Naive thymus-derived CD4-positive, alpha-beta T cell (primary cell): ENCODE measurements around the gene CTDSP1. TPM values are rescaled to one million over a fixed set of nuclear protein-coding genes. Genes with fewer than 3 reads are reported as not detected.
A peak's percentile ranks its signal among the peaks of the same experiment; 100 is the strongest.

Experiments used
- ATAC-seq: fragments of 150-1000 bp; cut with Tn5 transposase; 2 replicates; pipeline ENCODE4 v1.10.0; 2021; ENCODE audit warnings: mild to moderate bottlenecking, moderate library complexity
- CTCF ChIA-PET: fragments of 350-600 bp; sonication (Branson Sonifier 250); formaldehyde crosslinking; loops from one replicate; lab custom pipeline; 2021; ENCODE audit warnings: antibody characterized with exemption; lab: Charles Lee
- POLR2A ChIA-PET: fragments of 350-600 bp; sonication (Branson Sonifier 250); formaldehyde crosslinking; loops from one replicate; lab custom pipeline; 2021; ENCODE audit warnings: antibody characterized with exemption, inconsistent platforms; lab: Charles Lee
- DNase-seq, 9 donors: peaks; one replicate each; pipeline versions ENCODE4 v3.0.0 to v3.0.0-alpha.2; 2020 to 2022; ENCODE audit warnings: mixed read lengths in 1 of 9
- H3K27ac ChIP-seq: one replicate; pipeline ENCODE4 v1.7.0; 2013; ENCODE audit warnings: mild to moderate bottlenecking, low read depth, low read length, moderate library complexity
- H3K27me3 ChIP-seq, 2 donors: one replicate each; pipeline ENCODE4 v1.7.0; 2013; ENCODE audit warnings: low read length in 2 of 2, mild to moderate bottlenecking in 2 of 2, moderate library complexity in 2 of 2; ENCODE audit not compliant: control insufficient read depth in 2 of 2, insufficient read depth in 2 of 2
- H3K36me3 ChIP-seq, 3 experiments: 1 replicate in 2 of 3; 2 replicates in 1 of 3; pipeline ENCODE4 v1.7.0; 2013; ENCODE audit warnings: low read length in 3 of 3, mild to moderate bottlenecking in 3 of 3, moderate library complexity in 1 of 3; ENCODE audit not compliant: insufficient read depth in 3 of 3, control insufficient read depth in 2 of 3
- H3K4me1 ChIP-seq, 2 donors: one replicate each; pipeline ENCODE4 v1.7.0; 2013; ENCODE audit warnings: low read length in 2 of 2, mild to moderate bottlenecking in 2 of 2, moderate library complexity in 1 of 2; ENCODE audit not compliant: control insufficient read depth in 2 of 2, insufficient read depth in 2 of 2
- H3K4me3 ChIP-seq: 2 replicates; pipeline ENCODE4 v1.7.0; 2013; ENCODE audit warnings: mild to moderate bottlenecking, low read length
- H3K9me3 ChIP-seq, 3 experiments: 1 replicate in 2 of 3; 2 replicates in 1 of 3; pipeline ENCODE4 v1.7.0; 2013; ENCODE audit warnings: low read length in 3 of 3; ENCODE audit not compliant: control insufficient read depth in 2 of 3
- H3K27ac Mint-ChIP-seq, 9 donors: one replicate each; pipeline ENCODE4 v1.8.0; 2020 to 2022; ENCODE audit warnings: mixed read lengths in 9 of 9, mild to moderate bottlenecking in 8 of 9, moderate library complexity in 5 of 9, inconsistent platforms in 2 of 9
- H3K27me3 Mint-ChIP-seq, 5 donors: one replicate each; pipeline ENCODE4 v1.8.0; 2021 to 2022; ENCODE audit warnings: mixed read lengths in 5 of 5, mild to moderate bottlenecking in 1 of 5
- H3K36me3 Mint-ChIP-seq, 5 donors: one replicate each; pipeline ENCODE4 v1.8.0; 2020 to 2022; ENCODE audit warnings: mixed read lengths in 5 of 5, mild to moderate bottlenecking in 3 of 5, inconsistent platforms in 1 of 5
- H3K4me1 Mint-ChIP-seq, 7 donors: one replicate each; pipeline ENCODE4 v1.8.0; 2020 to 2022; ENCODE audit warnings: mixed read lengths in 7 of 7, mild to moderate bottlenecking in 3 of 7, inconsistent platforms in 1 of 7
- H3K4me3 Mint-ChIP-seq, 10 donors: one replicate each; pipeline ENCODE4 v1.8.0; 2020 to 2022; ENCODE audit warnings: mild to moderate bottlenecking in 10 of 10, mixed read lengths in 10 of 10, moderate library complexity in 6 of 10, inconsistent platforms in 2 of 10
- H3K9me3 Mint-ChIP-seq, 11 donors: one replicate each; pipeline ENCODE4 v1.8.0; 2020 to 2022; ENCODE audit warnings: mixed read lengths in 11 of 11, mild to moderate bottlenecking in 4 of 11, inconsistent platforms in 1 of 11, moderate library complexity in 1 of 11
- intact Hi-C, 2 donors: fragments of 100-400 bp; cut with micrococcal nuclease; formaldehyde crosslinking; loops; one replicate each; pipeline ENCODE4 v1.15.1; 2023
- polyA plus RNA-seq, 2 donors: library from polyadenylated mRNA; unstranded; fragments of 300-500 nt; fragmentation: Illumina TruSeq; gene quantifications; one replicate each; pipeline ENCODE4 v1.2.3, GENCODE V29; 2021
- total RNA-seq, 6 experiments: library from RNA in 5 of 6; stranded (reverse) in 5 of 6; gene quantifications; 1 replicate in 5 of 6; 2 replicates in 1 of 6; pipeline ENCODE4 v1.2.3 and lab custom pipeline; 2021 to 2026

CTDSP1 gene
- total and polyA plus RNA-seq, 7 experiments from 2014 or later, result 22.5 to 219 (median 148) TPM

GRCh38 chr2:218368150-218368528 lies 31.5 kb upstream of the CTDSP1 start:
- peak overlapping the region; percentile 72 for H3K27ac ChIP-seq
- Mint-ChIP-seq H3K27me3 (peaks cover 0 to 29% (median 0%) of the 10 kb centered on the region in 5 donors), H3K36me3 (peaks cover 0 to 2% (median 0%) of the 10 kb centered on the region in 5 donors), H3K9me3 (peaks cover 0 to 3% (median 0%) of the 10 kb centered on the region in 11 donors), H3K4me1 (peaks cover 11 to 51% (median 31%) of the 10 kb centered on the region in 7 donors), H3K27ac (peak overlapping the region; percentile 14 to 92 (median 88)), H3K4me3 (peak overlapping the region; percentile 75 to 87 (median 82))
- ChIA-PET POLR2A (interaction anchor here (1.2 to 2.3 kb wide), 3 partner anchors 27 to 32 kb away, joined by 4 to 14 read pairs (median 13); partner anchors contain the start of gene CTDSP1), CTCF (interaction anchor here (0.6 to 1.5 kb wide), 5 partner anchors 12 to 95 kb away, joined by 3 to 10 read pairs (median 4); partner anchors contain the start of gene CATIP)
- H3K36me3 ChIP-seq, result no peaks in the 10 kb centered on the region
- peak overlapping the region; percentile 74 for H3K4me3 ChIP-seq
- DNase-seq, result no peak
- H3K4me1 ChIP-seq, result peaks cover 0 to 17% of the 10 kb centered on the region in 2 donors
- H3K9me3 ChIP-seq, result no peaks in the 10 kb centered on the region
- H3K27me3 ChIP-seq, result no peaks in the 10 kb centered on the region
- ATAC-seq, result no peak
- intact Hi-C loops, result no loop called here

DNA sequence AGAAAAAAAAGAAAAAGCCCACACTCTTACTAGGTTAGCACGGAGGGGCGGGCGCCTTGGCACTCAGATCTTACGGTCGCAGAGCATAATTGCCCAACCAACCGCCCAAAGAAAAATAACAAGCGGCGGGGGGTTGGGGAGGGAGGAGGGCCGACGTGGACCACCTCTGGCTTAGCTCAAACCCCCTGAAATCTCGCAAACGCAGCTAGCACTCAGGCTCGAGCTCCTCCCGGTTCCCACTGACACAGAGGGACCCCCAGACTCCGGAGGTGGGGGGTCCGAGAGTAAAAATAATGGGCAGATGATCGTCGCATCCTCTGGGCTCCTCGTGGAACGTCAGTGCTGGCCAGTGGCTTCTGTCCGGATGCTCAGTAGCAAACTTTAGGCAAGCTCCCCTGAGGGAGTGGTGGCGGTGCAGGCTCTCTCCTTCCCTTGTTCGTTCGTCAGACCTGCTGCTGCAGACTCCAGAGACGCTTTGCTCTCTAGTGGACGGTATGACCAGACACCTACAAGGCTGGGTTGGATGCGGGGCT lies 31.0 kb upstream of the CTDSP1 start:
- Mint-ChIP-seq H3K27me3 (peaks cover 0 to 29% (median 0%) of the 10 kb centered on the region in 5 donors), H3K4me3 (peak overlapping the region; percentile 30 to 87 (median 76)), H3K4me1 (peaks cover 11 to 51% (median 31%) of the 10 kb centered on the region in 7 donors), H3K36me3 (peaks cover 0 to 2% (median 0%) of the 10 kb centered on the region in 5 donors), H3K27ac (peak overlapping the region in 8 of 9 donors; percentile 14 to 92 (median 86)), H3K9me3 (peaks cover 0 to 3% (median 0%) of the 10 kb centered on the region in 11 donors)
- peak overlapping the region; percentile 72 for H3K27ac ChIP-seq
- peak in 1 of 9 donors; percentile 26 for DNase-seq
- H3K4me1 ChIP-seq, result peaks cover 0 to 17% of the 10 kb centered on the region in 2 donors
- CTCF ChIA-PET, result interaction anchor here (0.7 to 1.5 kb wide), 4 partner anchors 12 to 67 kb away, joined by 3 to 6 read pairs (median 3); partner anchors contain the start of gene CATIP
- H3K27me3 ChIP-seq, result no peaks in the 10 kb centered on the region
- POLR2A ChIA-PET, result interaction anchor here (0.9 to 2.3 kb wide), 3 partner anchors 21 to 31 kb away, joined by 3 to 13 read pairs (median 4); partner anchors contain the start of gene CTDSP1
- intact Hi-C loops, result no loop called here
- H3K4me3 ChIP-seq, result no peak overlapping the region
- no peak for ATAC-seq
- H3K36me3 ChIP-seq, result no peaks in the 10 kb centered on the region
- no peaks in the 10 kb centered on the region for H3K9me3 ChIP-seq

- POLR2A ChIA-PET, result interaction anchor here (0.9 to 2.3 kb wide), 4 partner anchors 14 to 30 kb away, joined by 3 to 13 read pairs (median 4); partner anchors contain the start of gene CTDSP1
- no peak overlapping the region for H3K27ac ChIP-seq
Measured at GRCh38 chr2:218369330-218369729, 30.3 kb upstream of the CTDSP1 start.

GRCh38 chr2:218370410-218371063 lies 29.1 kb upstream of the CTDSP1 start:
- H3K27ac ChIP-seq, result no peak overlapping the region
- Mint-ChIP-seq H3K4me3 (no peak overlapping the region), H3K27me3 (peaks cover 0 to 26% (median 0%) of the 10 kb centered on the region in 5 donors), H3K27ac (peak overlapping the region in 8 of 9 donors; percentile 7 to 95 (median 70)), H3K9me3 (peaks cover 0 to 3% (median 0%) of the 10 kb centered on the region in 11 donors), H3K36me3 (peaks cover 0 to 2% (median 0%) of the 10 kb centered on the region in 5 donors), H3K4me1 (peaks cover 11 to 50% (median 31%) of the 10 kb centered on the region in 7 donors)
- ATAC-seq (peak; percentile 34), DNase-seq (no peak)
- H3K4me3 ChIP-seq, result no peak overlapping the region
- ChIA-PET CTCF (interaction anchor here (0.6 kb wide), 1 partner anchor 66 kb away, joined by 3 read pairs; no protein-coding TSS in a partner anchor), POLR2A (interaction anchor here (0.9 to 2.3 kb wide), 7 partner anchors 13 to 84 kb away, joined by 3 to 13 read pairs (median 3); no protein-coding TSS in a partner anchor)
- no peaks in the 10 kb centered on the region for H3K27me3 ChIP-seq
- peaks cover 0 to 17% of the 10 kb centered on the region in 2 donors for H3K4me1 ChIP-seq
- intact Hi-C loops, result no loop called here
- no peaks in the 10 kb centered on the region for H3K36me3 ChIP-seq
- H3K9me3 ChIP-seq, result no peaks in the 10 kb centered on the region

More at GRCh38 chr2:218369330-218369729, 30.3 kb upstream of the CTDSP1 start:
- H3K4me3 Mint-ChIP-seq, result peak overlapping the region in 9 of 10 donors; percentile 26 to 83 (median 69)
- Histone ChIP-seq H3K4me3 (no peak overlapping the region), H3K4me1 (peaks cover 0 to 17% of the 10 kb centered on the region in 2 donors), H3K27me3 (no peaks in the 10 kb centered on the region), H3K9me3 (no peaks in the 10 kb centered on the region), H3K36me3 (no peaks in the 10 kb centered on the region)
- DNase-seq (no peak), ATAC-seq (no peak)
- intact Hi-C loops, result no loop called here
- H3K27ac Mint-ChIP-seq, result peak overlapping the region in 8 of 9 donors; percentile 14 to 91 (median 80)
- peaks cover 0 to 29% (median 0%) of the 10 kb centered on the region in 5 donors for H3K27me3 Mint-ChIP-seq
- H3K36me3 Mint-ChIP-seq, result peaks cover 0 to 2% (median 0%) of the 10 kb centered on the region in 5 donors
- peaks cover 11 to 51% (median 31%) of the 10 kb centered on the region in 7 donors for H3K4me1 Mint-ChIP-seq
- peaks cover 0 to 3% (median 0%) of the 10 kb centered on the region in 11 donors for H3K9me3 Mint-ChIP-seq
- CTCF ChIA-PET, result interaction anchor here (0.7 to 1.5 kb wide), 3 partner anchors 17 to 67 kb away, joined by 3 to 6 read pairs (median 3); no protein-coding TSS in a partner anchor

DNA sequence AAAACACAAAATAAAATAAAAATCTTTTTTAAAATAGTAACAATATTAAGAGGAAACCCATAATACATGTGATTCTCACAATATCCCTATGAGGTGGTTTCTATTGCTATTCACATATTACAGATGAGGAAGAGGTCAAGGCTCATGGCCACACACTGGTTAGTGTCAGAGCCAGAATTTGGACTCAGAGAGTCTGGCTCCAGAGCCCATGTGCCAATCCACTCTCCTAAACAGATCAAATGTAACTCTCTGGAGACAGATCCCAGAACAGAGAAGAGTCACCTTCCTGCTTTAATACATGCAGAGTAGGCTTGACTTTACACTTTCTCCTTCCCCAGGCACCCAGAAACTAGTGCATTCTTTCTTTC lies 27.7 kb upstream of the CTDSP1 start:
- Mint-ChIP-seq H3K4me1 (peaks cover 11 to 40% (median 28%) of the 10 kb centered on the region in 7 donors), H3K4me3 (no peak overlapping the region), H3K9me3 (no peaks in the 10 kb centered on the region), H3K36me3 (peaks cover 0 to 2% (median 0%) of the 10 kb centered on the region in 5 donors), H3K27ac (peak overlapping the region in 2 of 9 donors; percentile 26 to 69), H3K27me3 (peaks cover 0 to 18% (median 0%) of the 10 kb centered on the region in 5 donors)
- no peaks in the 10 kb centered on the region for H3K36me3 ChIP-seq
- ATAC-seq (no peak), DNase-seq (no peak)
- intact Hi-C loops, result no loop called here
- H3K4me1 ChIP-seq, result peaks cover 0 to 17% of the 10 kb centered on the region in 2 donors
- no peaks in the 10 kb centered on the region for H3K9me3 ChIP-seq
- H3K27ac ChIP-seq, result no peak overlapping the region
- H3K4me3 ChIP-seq, result no peak overlapping the region
- no peaks in the 10 kb centered on the region for H3K27me3 ChIP-seq
- POLR2A ChIA-PET, result no interaction called here
- CTCF ChIA-PET, result no interaction called here

DNA sequence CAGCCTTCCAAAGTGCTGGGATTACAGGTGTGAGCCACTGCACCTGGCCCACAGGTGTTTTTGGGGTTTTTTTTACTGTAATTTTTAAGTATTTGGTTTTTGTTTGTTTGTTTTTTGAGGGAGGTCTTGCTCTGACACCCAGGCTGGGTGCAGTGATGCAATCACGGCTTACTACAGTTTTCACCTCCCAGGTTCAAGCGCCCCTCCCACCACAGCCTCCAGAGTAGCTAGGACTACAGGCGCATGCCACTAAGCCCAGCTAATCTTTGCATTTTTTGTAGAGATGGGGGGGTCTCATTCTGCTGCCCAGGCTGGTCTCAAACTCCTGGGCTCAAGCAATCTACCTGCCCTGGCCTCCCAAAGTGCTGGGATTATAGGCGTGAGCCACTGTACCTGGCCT lies 24.9 kb upstream of the CTDSP1 start:
- H3K4me1 ChIP-seq, result no peaks in the 10 kb centered on the region
- H3K27ac Mint-ChIP-seq, result no peak overlapping the region
- H3K9me3 Mint-ChIP-seq, result no peaks in the 10 kb centered on the region
- intact Hi-C loops, result no loop called here
- no peaks in the 10 kb centered on the region for H3K36me3 ChIP-seq
- no peaks in the 10 kb centered on the region for H3K27me3 ChIP-seq
- ATAC-seq (no peak), DNase-seq (no peak)
- no peak overlapping the region for H3K4me3 ChIP-seq
- no peaks in the 10 kb centered on the region for H3K36me3 Mint-ChIP-seq
- ChIA-PET CTCF (no interaction called here), POLR2A (interaction anchor here (0.6 to 0.7 kb wide), 2 partner anchors 8 to 14 kb away, joined by 3 to 4 read pairs; no protein-coding TSS in a partner anchor)
- H3K9me3 ChIP-seq, result no peaks in the 10 kb centered on the region
- H3K4me3 Mint-ChIP-seq, result no peak overlapping the region
- no peak overlapping the region for H3K27ac ChIP-seq
- peaks cover 4 to 17% (median 10%) of the 10 kb centered on the region in 7 donors for H3K4me1 Mint-ChIP-seq
- H3K27me3 Mint-ChIP-seq, result peaks cover 0 to 15% (median 0%) of the 10 kb centered on the region in 5 donors
